ENCODE results near the gene MAST4.
A peak's percentile ranks its signal among the peaks of the same experiment; 100 is the strongest.
"Not testable (repeated sequence)": the region's sequence is repeated elsewhere in the genome, so short reads cannot be mapped to it uniquely, and the experiment has no call there.

The MAST4 gene

GRCh38 chr5:67123819-67124218 lies 527.6 kb downstream of the MAST4 start:
- no peak for DNase-seq (ENCODE audit: low read depth)

- no peak for DNase-seq (ENCODE audit: low read depth)
Observed at GRCh38 chr5:67124556-67124955, 528.4 kb downstream of the MAST4 start.

- not testable (repeated sequence) for DNase-seq (ENCODE audit: low read depth)
Observed at GRCh38 chr5:67127347-67127895, 531.2 kb downstream of the MAST4 start.

- no peak for DNase-seq (ENCODE audit: low read depth)
Observed at GRCh38 chr5:67129768-67130167, 533.6 kb downstream of the MAST4 start.

- DNase-seq (ENCODE audit: low read depth), result no peak
Observed at GRCh38 chr5:67133217-67133616, 537.0 kb downstream of the MAST4 start.

GRCh38 chr5:67133776-67134175 lies 537.6 kb downstream of the MAST4 start:
- no peak for DNase-seq (ENCODE audit: low read depth)

- DNase-seq (ENCODE audit: low read depth), result no peak
Observed at GRCh38 chr5:67135381-67135984, 539.3 kb downstream of the MAST4 start.

- no peak for DNase-seq (ENCODE audit: low read depth)
Observed at GRCh38 chr5:67139030-67139429, 542.8 kb downstream of the MAST4 start.

GRCh38 chr5:67140413-67140812 lies 544.2 kb downstream of the MAST4 start:
- no peak for DNase-seq (ENCODE audit: low read depth)

- no peak for DNase-seq (ENCODE audit: low read depth)
Observed at GRCh38 chr5:67141644-67142043, 545.5 kb downstream of the MAST4 start.

- DNase-seq (ENCODE audit: low read depth), result no peak
Observed at GRCh38 chr5:67142816-67143215, 546.6 kb downstream of the MAST4 start.

- no peak for DNase-seq (ENCODE audit: low read depth)
Observed at GRCh38 chr5:67143549-67143948, 547.4 kb downstream of the MAST4 start.

GRCh38 chr5:67144183-67144639 lies 548.0 kb downstream of the MAST4 start:
- DNase-seq (ENCODE audit: low read depth), result no peak

- DNase-seq (ENCODE audit: low read depth), result no peak
Observed at GRCh38 chr5:67146574-67146973, 550.4 kb downstream of the MAST4 start.

- DNase-seq (ENCODE audit: low read depth), result no peak
Observed at GRCh38 chr5:67146981-67147380, 550.8 kb downstream of the MAST4 start.

GRCh38 chr5:67147760-67148159 lies 551.6 kb downstream of the MAST4 start:
- DNase-seq (ENCODE audit: low read depth), result no peak

GRCh38 chr5:67149057-67149950 lies 553.1 kb downstream of the MAST4 start:
- DNase-seq (ENCODE audit: low read depth), result no peak

GRCh38 chr5:67149951-67150523 lies 553.8 kb downstream of the MAST4 start:
- peak; percentile 21 for DNase-seq (ENCODE audit: low read depth)

- DNase-seq (ENCODE audit: low read depth), result no peak
Observed at GRCh38 chr5:67152400-67152799, 556.2 kb downstream of the MAST4 start.

- DNase-seq (ENCODE audit: low read depth), result no peak
Observed at GRCh38 chr5:67153292-67153691, 557.1 kb downstream of the MAST4 start.

GRCh38 chr5:67154556-67155206 lies 558.5 kb downstream of the MAST4 start:
- DNase-seq (ENCODE audit: low read depth), result no peak

GRCh38 chr5:67156976-67157583 lies 560.9 kb downstream of the MAST4 start:
- no peak for DNase-seq (ENCODE audit: low read depth)
